Daoy (cell line): ENCODE results near the gene ZNF100. TPM values are rescaled to one million over a fixed set of nuclear protein-coding genes. Genes with fewer than 3 reads are reported as not detected.
"Not testable (repeated sequence)": the region's sequence is repeated elsewhere in the genome, so short reads cannot be mapped to it uniquely, and the experiment has no call there.

Experiments
- DNase-seq: peaks from one replicate; pipeline ENCODE4 v3.0.0-alpha.2; 2015; ENCODE audit warnings: low read depth
- total RNA-seq: library from RNA; depleted of rRNA; stranded (reverse); fragments of >200 nt; shearing (Covaris generic); gene quantifications from 2 replicates; pipeline ENCODE4 v1.2.3, GENCODE V29; 2014; rRNA removed

Gene ZNF100
- total RNA-seq: 5.3 and 11.3 TPM in 2 replicates

GRCh38 chr19:21767065-21767800, at the start of gene ZNF100:
TSS of gene ZNF100 (minus strand) at chr19:21767579. CDS start at chr19:21767429, 150 bp downstream.
- peak; percentile 95 for DNase-seq

DNA sequence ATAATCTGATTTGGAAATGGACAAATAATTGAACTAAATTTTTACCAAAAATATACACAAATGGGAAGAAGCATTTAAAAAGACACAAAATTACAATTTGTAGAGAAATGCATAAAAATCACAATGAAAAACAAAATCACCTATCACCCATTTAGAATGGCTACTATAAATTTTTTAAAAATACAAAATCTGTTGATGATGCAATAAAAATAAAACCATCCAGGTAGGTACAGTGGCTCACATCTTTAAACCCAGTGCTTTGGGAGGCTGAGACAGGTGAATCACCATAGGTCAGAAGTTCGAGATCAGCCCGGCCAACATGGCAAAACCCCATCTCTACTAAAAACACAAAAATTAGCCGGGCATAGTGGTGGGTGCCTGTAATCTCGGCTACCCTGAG, 45.1 kb upstream of the ZNF100 start:
- no peak for DNase-seq

- DNase-seq: not testable (repeated sequence)
Measured at GRCh38 chr19:21808400-21809000, 41.1 kb upstream of the ZNF100 start.

DNA sequence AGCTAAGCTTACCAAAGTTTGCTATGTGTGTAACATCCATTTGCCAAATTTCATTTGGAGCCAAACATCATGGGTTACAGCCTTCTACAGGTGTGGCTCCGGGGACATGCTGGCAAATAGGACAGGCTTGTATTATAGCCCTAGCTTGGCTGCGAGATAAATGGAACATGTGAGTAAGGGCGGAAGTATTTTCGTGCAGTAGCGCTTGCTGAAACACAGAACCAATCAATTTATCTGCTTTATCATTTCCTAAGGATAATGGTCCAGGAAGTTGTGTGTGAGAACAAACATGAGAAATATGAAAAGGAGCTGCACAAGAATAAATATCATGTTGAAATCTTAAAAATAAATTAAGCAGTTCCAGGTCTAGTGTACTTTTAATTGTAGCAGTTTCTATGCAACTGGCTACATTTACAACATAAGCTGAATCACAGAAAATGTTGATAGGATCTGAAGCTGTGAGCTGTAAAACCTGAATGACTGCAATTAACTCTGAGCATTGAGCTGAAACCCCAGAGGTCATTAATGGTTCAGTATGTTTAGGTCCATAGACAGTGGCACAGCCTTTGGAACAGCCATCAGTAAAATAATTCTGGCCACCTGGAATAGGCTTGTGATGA, 22.2 kb upstream of the ZNF100 start:
- no peak for DNase-seq

DNA sequence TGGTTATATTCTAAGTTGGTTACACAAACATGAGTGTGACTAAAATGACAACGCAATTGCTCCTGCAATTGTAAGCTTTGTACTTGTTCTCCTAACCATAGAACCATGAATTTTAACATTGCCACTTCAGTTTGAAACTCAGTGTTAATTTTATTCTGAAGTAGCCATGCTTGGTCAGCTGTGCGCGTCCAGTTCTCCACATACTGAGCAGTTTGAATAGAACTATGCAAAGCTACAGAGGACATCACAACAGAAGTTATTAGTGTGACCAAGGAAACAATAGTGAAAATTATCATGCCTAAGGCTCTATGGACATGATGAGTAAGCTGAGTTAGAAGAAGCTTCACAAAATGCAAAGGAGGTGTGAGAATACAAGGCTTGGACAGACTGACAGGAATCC, 19.6 kb upstream of the ZNF100 start:
- no peak for DNase-seq

GRCh38 chr19:21775792-21776191, 8.4 kb upstream of the ZNF100 start:
- not testable (repeated sequence) for DNase-seq

DNA sequence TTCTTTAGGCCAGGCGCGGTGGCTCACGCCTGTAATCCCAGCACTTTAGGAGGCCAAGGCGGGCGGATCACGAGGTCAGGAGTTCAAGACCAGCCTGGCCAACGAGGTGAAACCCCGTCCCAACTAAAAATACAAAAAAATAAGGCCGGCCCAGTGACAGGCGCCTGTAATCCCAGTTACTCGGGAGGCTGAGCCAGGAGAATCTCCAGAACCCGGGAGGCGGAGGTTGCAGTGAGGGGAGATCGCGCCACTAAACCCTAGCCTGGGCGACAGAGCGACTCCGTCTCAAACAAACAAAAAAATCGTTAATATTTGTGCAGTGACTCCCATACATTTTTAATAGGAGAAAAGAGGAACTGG, 694 bp downstream of the ZNF100 start:
- DNase-seq: not testable (repeated sequence)

- DNase-seq: no peak
Measured at GRCh38 chr19:21765151-21765550, 2.2 kb downstream of the ZNF100 start.

DNA sequence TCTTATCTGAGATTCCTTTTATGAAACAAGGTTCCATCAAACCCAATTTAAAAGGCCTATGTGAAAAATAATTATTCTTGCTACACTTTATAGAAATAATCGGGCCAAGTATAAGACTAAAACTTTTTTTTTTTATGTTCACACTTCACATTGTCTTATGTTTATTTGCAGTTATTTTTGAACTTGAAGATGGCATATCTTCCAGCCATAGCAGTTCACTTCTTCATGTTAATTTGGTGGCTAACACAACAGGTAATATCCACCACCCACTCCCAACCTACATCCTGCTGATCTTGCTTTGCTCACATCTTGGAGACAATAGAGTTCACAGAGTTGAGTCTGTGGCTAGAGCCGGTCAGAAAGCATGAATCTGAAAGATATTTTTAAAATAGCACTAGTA, 5.8 kb downstream of the ZNF100 start:
- not testable (repeated sequence) for DNase-seq

- DNase-seq: no peak
Measured at GRCh38 chr19:21758296-21758695, 9.1 kb downstream of the ZNF100 start.

GRCh38 chr19:21755555-21755954, 11.8 kb downstream of the ZNF100 start:
- not testable (repeated sequence) for DNase-seq

DNA sequence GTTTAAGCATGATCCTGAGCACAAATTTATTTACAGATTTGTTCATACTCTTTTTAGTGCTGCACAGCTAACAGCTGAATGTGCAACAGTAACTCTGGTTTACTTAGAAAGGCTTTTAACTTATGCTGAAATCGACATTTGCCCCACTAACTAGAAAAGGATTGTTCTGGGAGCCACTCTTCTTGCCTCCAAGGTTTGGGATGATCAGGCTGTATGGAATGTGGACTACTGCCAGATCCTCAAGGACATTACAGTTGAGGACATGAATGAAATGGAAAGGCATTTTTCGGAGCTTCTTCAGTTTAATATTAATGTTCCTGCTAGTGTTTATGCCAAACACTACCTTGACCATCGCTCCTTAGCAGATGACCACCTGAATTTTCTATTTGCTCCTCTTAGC, 16.0 kb downstream of the ZNF100 start:
- no peak for DNase-seq

DNA sequence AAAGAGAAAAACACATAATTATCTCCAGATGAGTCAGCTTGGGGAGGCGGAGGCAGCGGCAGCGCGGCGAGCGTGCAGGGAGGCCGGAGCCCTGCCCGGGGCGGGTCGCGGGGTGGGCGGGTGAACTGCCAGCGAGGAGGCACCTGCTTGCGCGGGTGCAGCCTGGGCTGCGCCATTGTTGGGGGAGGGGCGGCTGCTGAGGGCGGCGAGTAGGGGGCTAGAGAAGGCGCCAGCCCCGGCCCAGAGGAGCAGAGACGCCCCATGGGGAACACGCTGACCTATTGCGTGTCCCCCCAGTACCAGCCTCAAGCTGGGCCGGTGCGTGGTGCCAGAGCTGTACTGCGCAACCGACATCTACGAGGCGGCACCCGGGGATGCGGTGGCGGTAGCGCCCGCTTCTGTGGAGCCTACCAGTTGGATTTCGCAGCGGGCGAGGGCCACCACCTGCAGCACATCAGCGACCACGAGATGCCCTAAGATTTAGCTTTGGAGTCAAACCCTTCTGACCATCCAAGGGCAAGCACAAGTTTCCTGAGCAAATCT, 16.7 kb downstream of the ZNF100 start:
- no peak for DNase-seq

DNA sequence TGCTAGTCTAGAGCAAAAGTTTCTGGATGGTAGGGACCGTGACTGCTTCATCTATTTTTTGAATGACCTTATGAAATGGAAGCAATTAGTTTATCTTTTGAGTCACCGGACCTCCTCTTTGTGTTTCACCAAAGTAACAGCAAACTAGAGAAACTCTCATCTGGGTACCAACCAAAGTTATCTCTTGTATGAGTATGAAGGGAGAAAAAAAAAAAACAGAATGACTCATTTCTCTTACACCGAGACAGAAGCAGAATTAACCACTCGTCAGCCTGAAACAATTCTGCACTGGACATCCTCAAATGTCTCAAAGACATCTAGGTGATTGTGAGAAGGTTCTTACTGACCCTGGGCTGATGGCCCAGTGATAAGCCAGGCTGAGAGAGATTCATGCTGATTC, 18.3 kb downstream of the ZNF100 start:
- no peak for DNase-seq

DNA sequence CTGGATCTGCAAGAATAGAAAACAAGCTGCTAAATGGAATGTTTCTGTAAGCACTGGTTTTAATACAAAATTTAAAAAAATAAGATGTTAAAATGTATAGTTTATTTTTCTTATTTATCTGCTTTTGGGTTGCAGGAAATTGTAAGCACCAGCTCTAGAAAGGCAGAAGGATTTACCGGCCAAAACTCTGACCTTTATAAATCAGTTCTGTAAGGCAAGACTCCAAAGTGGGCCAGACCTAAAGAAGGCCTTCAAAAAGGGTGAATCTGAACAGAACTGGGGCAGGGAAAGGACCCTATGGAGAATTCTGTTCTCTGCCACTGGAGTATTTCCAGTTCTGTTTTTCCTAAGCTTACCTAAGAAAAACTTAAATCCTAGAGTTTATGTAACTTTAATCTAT, 19.3 kb downstream of the ZNF100 start:
- DNase-seq: no peak

DNA sequence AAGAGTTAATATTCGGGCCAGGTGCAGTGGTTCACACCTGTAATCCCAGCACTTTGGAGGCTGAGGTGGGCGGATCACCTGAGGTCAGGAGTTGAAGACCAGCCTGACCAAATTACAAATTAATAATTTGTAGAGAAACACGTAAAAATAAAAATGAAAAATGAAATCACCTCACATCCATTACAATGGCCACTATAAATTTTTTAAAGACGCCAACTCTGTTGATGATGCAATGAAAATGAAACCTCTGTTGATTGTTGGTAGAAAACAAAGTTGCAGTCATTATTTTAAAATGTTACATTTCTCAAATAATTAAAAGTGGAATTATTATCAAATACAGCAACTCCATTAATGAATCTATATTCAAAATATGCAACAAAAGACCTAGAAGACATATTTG, 26.8 kb downstream of the ZNF100 start:
- no peak for DNase-seq

- not testable (repeated sequence) for DNase-seq
Measured at GRCh38 chr19:21726942-21727747, 40.2 kb downstream of the ZNF100 start.

- DNase-seq: no peak
Measured at GRCh38 chr19:21713761-21714160, 53.6 kb downstream of the ZNF100 start.

DNA sequence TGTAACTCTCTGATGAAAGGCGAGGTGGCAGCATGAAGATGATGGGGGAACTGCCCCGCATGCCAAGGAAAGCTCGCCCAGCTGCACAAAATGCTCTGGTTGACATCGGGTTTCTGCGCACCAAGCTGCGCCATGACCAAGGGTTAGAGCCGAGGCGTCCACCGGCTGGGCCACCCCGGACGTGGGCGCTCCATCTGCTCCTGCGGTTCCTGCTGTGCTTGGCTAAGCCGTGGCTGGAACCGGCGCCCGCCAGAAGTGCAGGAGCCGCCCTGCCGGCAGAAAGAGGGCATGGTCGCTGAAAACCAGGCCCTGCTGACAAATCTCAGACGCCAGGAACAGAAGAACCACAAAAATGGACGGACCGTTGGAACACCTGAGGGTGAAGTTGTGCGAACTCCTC, 57.9 kb downstream of the ZNF100 start:
- no peak for DNase-seq

GRCh38 chr19:21707878-21708277, 59.5 kb downstream of the ZNF100 start:
- DNase-seq: not testable (repeated sequence)

DNA sequence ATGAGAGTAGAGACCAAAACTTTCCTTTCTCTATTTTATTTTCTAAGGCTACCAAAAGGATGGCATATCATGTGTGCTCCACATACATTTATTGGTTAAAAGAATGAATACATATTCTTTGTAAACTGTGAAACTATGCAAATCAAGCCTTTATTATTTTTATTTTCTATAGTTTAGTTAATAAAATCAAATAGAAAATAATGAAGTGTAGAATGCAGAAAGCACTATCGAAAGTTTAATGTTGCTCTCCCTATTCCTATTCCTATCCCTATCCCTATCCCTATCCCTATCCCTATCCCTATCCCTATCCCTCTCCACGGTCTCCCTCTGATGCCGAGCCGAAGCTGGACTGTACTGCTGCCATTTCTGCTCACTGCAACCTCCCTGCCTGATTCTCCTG, 60.3 kb downstream of the ZNF100 start:
- DNase-seq: no peak

DNA sequence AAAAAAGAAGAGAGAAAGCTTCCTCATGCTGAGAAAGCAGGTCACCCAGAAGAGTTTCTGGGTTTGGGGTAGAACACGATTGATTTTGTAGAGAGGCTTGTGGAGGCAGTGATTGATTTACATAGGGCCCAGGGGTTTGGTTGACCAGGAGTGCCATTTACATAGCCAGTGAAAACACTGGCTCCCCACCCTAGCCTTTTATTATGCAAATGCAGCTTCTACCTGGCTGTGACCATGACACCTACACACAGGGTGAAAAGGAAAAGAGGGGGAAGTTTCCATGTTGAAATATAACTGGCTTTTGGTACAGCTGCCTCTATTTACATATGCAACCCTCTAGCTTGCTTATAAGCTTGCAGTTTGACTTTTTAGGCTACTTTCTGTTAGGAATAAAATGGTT, 62.0 kb downstream of the ZNF100 start:
- DNase-seq: no peak
